HS-5 (cell line): Measurements from ENCODE around the gene LIPH.

Experiments used
- DNase-seq: peaks from one replicate; pipeline ENCODE4 v3.0.0-alpha.2; 2012; ENCODE audit warnings: low read depth

Gene LIPH

GRCh38 chr3:185540695-185541094, 11.7 kb downstream of the LIPH start:
- no peak for DNase-seq

GRCh38 chr3:185539934-185540333, 12.5 kb downstream of the LIPH start:
- no peak for DNase-seq

- peak; percentile 89 for DNase-seq
These were observed 14.9 kb downstream of the LIPH start for GRCh38 chr3:185537369-185537970.

GRCh38 chr3:185534511-185534910, 17.9 kb downstream of the LIPH start:
- DNase-seq: no peak

GRCh38 chr3:185532901-185533300, 19.5 kb downstream of the LIPH start:
- no peak for DNase-seq

- no peak for DNase-seq
These were observed 21.5 kb downstream of the LIPH start for GRCh38 chr3:185530856-185531255.

GRCh38 chr3:185528532-185528931, 23.9 kb downstream of the LIPH start:
- no peak for DNase-seq

GRCh38 chr3:185527364-185527763, 25.0 kb downstream of the LIPH start:
- no peak for DNase-seq

- no peak for DNase-seq
These were observed 25.9 kb downstream of the LIPH start for GRCh38 chr3:185526349-185526951.

- DNase-seq: no peak
These were observed 30.8 kb downstream of the LIPH start for GRCh38 chr3:185521349-185522138.

GRCh38 chr3:185519021-185519420, 33.4 kb downstream of the LIPH start:
- no peak for DNase-seq

- no peak for DNase-seq
These were observed 34.8 kb downstream of the LIPH start for GRCh38 chr3:185517387-185518130.

- no peak for DNase-seq
These were observed 40.7 kb downstream of the LIPH start for GRCh38 chr3:185511711-185512110.

GRCh38 chr3:185508335-185508991, 43.9 kb downstream of the LIPH start:
- DNase-seq: no peak

GRCh38 chr3:185507883-185508282, 44.5 kb downstream of the LIPH start:
- DNase-seq: no peak

- DNase-seq: no peak
These were observed 47.8 kb downstream of the LIPH start for GRCh38 chr3:185504636-185505035.

GRCh38 chr3:185503521-185503920, 48.9 kb downstream of the LIPH start:
- DNase-seq: no peak

- no peak for DNase-seq
These were observed 49.4 kb downstream of the LIPH start for GRCh38 chr3:185502987-185503386.

GRCh38 chr3:185498503-185499396, 53.6 kb downstream of the LIPH start, which contains the start of gene TMEM41A:
TMEM41A (minus strand) TSS chr3:185499035; CDS start chr3:185498961, 74 bp downstream.
- DNase-seq: peak; percentile 49

GRCh38 chr3:185490241-185490640, 62.1 kb downstream of the LIPH start:
- DNase-seq: no peak

GRCh38 chr3:185489462-185489861, 62.9 kb downstream of the LIPH start:
- DNase-seq: no peak
